Myocyte (in vitro differentiated cells): ENCODE data around the gene AIMP1. TPM values are rescaled to one million over a fixed set of nuclear protein-coding genes. Genes with fewer than 3 reads are reported as not detected.

Source experiments
- DNase-seq: peaks from one replicate; pipeline ENCODE4 v3.0.0-alpha.2; 2012; ENCODE audit warnings: low read depth
- polyA plus RNA-seq: library from polyadenylated mRNA; unstranded; fragments of >200 nt; gene quantifications from one replicate; pipeline ENCODE4 v1.2.1, GENCODE V29; 2012; ENCODE audit warnings: missing spikeins
- total RNA-seq: library from RNA; depleted of rRNA; stranded (reverse); fragments of >200 nt; gene quantifications from 2 replicates; pipeline ENCODE4 v1.2.3, GENCODE V29; 2014

The AIMP1 gene
- 32.5 and 43.9 TPM in 2 replicates for total RNA-seq
- 27.4 TPM for polyA plus RNA-seq

DNA sequence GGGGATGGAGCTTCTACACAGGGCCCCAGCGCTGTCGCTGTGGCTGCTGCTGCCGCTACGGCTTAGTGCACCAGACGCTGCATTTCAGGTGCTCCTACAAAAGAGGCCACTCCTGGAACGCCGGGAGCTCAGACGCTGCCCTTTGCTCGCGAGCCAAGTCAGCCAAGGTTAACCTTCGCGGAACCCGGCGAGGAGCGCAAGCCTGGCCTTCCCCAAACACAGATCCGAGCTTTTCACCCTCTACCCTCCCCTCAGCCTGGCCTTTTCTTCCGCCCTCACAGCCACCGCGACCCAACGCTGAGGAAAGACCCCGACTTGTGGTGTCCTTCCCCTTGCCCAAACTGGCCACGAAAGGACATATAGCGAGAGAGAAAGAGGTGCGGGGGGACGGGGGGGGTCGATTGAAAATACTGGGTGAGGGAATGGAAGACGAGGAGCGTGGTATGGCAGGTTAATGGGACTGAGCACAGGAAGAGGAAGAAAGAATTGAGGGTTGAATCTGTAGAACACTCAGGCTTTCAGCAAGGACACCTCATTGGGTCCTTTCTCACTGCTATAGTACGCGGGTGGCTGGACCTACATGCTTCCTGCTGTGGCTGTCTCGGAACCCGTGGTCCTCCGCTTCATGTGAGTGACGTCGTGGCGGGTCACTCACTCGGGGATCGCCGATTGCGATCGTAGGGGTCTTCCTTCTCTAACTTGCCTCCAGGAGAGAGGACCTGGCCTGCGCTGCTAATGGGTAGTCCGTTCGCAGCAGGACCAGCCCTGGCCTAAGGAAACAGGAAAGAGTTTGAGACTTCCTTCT is at the start of gene AIMP1, which contains the start of gene TBCK:
Gene AIMP1 (plus strand): TSS at position 583 of the 805 bp plus-strand sequence. CDS start 8,460 bp downstream, outside the sequence.
Gene TBCK (minus strand): TSS at position 242 of the 805 bp plus-strand sequence. CDS start 7,249 bp downstream, outside the sequence.
- peak; percentile 94 for DNase-seq

DNA sequence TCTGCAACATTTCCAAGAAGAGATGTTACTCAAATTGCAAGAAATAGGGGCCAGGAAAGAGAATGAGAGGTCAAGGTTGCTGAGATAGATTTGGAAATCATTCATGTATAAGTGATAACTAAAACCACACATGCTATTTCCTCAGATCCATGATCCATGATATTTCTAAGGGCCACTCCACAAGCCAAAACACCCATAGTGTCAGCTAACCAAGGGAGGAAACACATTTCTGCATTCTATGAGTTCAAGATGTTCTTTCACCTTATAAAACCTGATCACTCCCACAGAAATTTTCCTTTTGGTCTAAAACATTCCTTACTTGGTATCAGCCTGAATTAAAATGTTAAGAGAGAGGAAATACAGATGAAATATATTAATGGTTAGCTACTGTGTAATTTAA is 47.6 kb upstream of the AIMP1 start:
- no peak for DNase-seq

DNA sequence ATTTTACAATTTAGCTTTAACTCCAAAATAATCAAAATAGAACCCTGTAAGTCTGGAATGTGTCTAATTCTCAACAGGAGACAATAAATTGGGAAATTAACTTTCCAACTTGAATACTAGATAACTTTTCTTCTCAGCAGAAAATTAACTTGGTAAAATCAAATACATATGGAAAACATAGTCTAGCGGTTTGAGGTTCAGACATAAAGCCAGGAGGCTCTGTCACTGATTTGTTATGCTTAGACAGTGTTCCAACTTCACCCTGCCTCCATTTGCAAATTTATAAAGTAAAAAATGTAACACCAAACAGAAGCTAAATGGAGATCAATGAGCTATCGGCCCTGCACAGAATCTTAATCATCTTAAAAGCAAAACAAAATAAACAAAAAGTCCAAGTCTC is 46.6 kb upstream of the AIMP1 start:
- DNase-seq: no peak

DNA sequence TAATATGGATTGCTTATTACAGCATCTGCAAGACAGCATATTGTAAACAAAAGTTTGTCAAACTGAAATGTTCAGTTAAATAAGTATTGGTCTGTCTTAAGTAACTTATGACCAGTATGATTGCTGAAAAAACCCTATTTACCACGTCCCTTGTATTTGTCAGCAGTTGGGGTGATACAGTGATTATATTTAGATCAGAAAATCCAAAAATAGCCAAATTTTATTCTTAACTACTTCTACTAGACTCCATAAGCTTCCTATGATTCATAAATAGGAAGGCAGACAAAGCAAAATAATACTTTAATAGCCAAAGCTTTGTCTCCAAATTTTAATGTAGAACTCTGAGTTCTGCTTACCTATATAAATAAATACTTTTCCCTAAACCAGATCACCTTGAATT is 45.6 kb upstream of the AIMP1 start:
- peak; percentile 18 for DNase-seq

DNA sequence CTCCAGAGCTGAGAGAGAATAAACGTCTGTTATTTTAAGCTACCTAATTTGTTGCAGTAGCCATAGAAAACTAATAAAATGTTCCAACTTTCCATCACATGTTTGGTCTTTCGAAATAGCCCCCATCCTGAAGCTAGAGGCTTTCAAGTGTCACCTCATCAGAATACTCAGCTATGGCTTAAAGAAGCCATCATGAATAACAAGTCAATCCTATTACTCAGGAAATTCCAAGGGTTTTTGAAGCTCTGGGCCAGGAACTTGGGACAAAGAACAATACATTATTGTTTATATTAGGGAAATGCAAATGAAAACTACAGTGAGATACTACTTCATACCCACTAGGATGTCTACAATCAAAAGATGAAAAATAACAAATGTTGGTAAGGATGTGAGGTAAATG is 42.5 kb upstream of the AIMP1 start:
- DNase-seq: no peak

DNA sequence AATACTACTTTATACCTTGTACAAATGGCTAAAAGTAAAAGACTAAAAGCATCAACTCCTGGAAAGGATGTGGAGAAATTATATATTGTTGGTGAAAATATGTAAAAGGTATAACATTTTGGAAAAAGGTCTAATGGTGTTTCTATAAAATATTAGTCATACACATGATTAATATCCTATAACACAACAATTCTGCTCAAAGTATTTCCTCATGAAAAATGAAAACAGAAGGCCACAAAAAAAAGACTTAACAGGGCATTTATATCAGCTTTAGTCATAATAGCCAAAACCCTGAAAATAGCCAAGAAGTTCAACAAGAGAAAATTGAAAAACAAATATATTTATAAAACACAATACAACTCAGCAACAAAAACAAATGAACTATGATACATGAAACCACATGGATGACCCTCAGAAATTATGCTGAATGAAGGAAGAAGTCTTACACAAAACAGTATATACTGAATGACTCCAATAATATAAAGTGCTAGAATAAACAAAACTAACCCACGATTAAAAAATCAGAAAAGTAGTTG is 39.1 kb upstream of the AIMP1 start:
- no peak for DNase-seq

DNA sequence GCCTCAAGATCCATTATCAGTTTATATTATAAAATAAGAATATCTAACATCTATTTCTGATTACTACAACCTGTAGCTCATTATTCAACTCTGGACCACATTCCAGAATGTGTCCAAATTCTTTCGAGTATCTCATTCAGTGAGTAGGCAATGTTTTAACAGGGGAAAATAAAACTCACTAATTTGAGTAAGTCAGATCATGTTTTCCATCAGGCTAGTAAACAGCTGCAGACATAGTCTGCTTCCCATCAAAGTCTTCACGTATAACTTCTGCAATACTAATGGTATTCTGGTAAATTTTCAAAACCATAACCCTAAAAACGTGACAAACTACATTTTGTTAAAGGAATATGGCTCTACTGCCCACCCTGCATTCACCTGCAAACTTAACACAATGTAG is 32.1 kb upstream of the AIMP1 start:
- DNase-seq: no peak

DNA sequence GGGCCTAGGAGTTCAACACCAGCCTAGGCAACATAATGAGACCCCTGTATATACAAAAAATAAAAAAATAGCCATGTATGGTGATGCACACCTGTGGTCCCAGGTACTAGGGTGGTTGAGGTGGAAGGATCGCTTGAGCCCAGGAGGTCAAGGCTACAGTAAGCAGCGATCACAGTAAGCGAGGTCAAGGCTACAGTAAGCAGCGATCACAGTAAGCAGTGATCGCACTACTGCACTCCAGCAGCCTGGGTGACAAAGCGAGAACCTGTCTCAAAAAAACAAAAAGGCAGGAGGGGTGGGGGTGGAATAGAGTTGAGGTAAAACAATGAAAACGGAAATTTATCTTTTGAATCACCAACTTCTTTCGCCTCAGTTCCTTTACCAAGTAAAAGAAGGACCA is 29.7 kb upstream of the AIMP1 start:
- no peak for DNase-seq

DNA sequence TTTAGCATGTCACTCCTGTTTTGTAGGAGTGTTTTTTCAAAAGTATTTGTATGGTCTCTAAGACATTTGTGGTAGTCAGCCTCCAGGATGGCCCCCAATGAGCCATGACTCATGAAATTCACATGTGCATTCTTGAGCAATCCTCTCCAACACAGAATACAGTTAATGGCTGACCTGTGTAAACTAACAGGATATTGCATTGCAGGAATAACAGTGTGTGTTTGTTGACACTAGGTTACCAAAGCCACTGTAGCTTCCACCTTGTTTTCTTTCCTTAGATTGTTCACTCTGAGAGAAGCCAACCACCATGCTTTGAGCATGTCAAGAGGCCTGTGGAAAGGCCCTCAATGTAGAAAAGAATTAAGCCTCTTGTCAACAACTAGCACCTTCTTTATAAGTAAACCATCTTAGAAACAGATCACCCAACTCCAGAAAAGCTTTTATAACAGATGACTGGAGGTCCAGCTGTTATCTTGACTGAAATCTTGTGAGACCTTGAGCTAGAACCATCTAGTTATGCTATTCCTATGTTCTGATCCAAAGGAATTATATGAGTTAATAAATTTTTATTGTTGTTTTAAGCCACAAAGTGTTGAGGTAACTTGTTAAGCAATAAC is 28.9 kb upstream of the AIMP1 start:
- peak; percentile 41 for DNase-seq

DNA sequence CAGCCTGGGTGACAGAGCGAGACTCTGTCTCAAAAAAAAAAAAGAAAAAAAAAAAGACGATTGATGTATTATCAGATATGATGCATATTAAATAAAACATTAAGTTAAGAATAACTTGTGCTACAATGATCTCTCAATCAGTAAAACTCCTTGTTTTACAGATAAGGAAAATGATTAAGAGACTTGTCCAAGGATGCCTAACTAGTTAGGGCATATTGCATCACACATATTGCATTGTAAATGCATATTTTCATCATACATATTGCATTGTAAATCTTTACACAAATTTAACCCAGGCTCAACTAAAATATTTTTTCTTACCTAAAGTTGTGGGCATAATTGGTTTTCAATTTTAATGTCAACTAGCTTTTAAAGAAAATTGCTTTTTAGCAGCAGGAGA is 26.6 kb upstream of the AIMP1 start:
- DNase-seq: no peak

DNA sequence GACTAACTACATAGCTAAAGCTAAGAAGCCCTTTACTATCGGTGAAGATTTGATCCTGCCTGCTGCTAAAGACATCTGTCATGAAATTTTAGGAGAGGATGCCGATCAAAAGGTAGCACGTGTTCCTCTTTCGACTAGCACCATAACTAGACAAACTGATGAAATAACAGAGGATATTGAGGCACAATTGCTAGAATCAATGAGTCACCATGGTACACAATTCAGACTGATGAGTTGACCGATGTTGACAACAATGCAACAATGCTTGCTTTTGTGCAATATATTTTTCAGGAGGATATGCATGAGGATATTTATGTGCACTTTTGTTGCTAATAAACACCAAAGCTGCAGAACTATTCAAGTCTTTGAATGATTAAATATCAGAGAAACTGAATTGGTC is 24.7 kb upstream of the AIMP1 start:
- no peak for DNase-seq

DNA sequence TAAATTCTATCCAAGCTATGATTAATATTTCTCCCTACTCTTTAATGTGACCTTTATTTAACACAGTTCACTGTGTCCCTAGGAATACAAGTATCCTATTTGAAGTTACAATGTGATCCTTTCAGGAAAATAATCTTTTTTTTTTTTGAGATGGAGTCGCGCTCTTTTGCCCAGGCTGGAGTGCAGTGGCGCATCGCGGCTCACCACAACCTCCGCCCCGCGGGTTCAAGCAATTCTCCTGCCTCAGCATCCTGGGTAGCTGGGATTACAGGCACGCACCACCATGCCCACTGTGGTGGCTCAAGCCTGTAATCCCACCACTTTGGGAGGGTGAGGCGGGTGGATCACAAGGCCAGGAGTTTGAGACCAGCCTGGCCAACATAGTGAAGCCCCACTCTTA is 22.3 kb upstream of the AIMP1 start:
- no peak for DNase-seq

DNA sequence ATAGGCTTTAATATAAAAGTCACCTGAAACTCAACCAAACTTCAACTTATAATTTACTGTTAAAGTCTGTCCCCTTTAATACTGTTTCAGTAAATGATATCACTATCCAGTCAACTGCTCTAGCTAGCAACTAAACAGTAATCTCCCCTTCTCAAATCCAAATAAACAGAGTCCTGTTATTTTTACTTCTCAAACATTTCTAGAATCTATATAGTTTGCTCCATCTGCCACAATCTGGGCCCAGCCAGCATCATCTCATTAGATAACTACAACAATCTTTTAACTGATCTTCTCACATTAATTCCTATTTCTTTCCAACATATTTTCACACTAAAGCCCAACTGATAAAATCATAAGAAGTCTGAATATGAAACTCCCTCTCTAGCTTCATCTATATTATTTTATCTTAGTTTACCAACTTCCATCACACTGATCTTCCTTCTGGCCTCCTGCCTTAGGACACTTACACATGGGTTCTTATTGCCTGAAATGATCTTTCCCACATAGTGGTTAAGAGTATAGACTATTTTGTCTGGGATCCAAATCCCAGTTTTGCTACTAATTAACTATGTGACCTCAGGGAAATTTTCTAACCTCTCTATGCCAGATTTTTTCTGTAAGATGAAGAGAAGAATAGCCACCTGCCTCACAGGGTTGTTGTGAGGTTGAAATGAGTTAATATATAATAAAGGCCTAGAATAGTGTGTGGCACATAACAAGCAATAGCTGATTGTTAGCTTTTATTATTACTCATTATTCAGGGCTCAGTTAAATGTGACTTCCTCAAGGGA is 18.9 kb upstream of the AIMP1 start:
- no peak for DNase-seq

DNA sequence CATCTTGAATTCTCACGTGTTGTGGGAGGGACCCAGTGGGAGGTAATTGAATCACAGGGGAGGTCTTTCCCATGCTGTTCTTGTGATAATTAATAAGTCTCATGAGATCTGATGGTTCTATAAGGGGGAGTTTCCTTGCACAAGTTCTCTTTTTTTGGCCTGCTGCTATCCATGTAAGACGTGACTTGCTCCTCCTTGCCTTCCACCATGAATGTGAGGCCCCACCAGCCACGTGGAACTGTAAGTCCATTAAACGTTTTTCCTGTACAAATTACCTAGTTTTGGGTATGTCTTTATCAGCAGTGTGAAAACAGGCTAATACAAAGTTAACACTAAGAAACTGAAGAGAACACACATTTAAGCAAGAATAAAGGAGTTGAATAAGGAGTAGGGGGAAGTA is 16.4 kb upstream of the AIMP1 start:
- DNase-seq: no peak

DNA sequence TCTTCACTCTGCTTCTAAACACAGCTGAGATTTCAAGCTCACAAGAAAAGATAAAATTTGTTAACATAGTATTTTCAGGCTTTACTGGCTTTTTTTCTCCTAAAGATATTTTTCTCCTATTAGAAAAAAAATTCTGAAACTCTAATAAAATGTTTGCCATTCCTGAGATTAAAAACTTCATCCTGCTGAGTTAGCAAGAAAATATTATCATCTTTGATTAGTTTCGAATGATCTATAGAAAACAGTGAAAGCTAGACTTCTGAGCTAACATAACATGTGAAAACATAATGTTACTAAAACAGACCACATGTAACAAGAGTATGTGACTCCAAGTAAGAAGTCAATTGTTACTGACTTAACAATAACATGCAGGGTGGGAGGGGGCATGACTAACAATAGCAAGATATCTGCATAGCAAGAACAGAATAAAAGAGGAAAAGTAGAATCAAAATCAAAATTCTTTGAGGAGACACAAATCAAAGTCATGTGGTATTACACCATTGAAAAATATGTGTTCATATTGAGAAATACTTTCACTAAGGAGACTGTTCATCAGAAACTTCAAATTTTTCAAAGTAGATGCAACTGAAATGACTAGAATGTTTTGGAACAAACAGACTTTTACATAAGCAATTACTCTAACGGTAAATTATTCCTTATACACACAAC is 14.8 kb upstream of the AIMP1 start:
- no peak for DNase-seq

DNA sequence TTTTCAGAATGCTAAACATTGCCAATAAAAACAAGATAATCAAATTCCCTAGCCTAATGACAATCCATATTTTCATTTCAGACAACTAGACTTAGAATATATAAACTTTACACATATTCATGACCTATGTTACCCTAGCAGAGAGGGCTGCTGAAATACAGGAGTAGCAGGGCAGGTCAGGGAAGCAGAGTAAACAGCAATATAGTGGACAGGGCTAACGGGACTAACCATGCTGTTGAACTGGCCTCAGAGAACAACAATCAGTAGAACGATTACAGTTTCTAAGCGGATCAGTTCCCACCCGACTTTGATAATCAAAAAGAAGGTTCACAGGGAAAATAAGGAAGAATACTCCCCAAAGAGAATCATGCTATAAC is 14.3 kb upstream of the AIMP1 start:
- no peak for DNase-seq

DNA sequence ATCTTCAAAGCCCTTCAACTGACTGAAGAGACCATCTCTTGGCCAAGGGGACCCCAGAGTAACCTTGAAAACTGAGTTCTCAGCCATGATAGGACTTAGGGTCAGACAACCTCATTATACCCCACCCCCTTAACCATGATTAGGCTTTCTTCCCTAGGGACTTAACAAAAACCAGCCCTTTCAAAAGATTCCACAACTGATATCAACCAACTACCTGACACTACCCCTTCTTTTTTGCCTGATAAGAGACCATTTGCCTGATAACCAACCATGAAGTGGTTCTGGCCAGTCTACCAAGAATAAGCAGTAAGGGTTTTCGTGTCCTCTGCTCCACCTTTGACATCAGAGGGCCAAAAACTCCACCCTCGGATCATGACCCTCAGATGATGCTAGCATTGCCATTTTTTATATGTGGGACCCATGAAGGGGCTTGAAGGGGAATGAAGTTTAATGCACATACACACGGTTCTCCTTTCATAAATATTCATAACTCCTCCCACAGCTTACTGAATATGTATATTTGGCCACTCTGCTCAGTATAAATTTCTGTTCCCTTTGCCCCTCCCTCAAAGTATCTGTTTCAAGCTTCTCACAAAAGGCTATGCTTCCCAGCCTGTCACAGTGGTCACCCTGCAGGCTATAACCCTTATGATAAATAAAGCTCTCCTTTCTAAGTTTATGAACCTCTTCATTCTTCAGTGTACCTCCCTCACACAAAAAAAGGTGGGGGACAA is 12.6 kb upstream of the AIMP1 start:
- DNase-seq: no peak

DNA sequence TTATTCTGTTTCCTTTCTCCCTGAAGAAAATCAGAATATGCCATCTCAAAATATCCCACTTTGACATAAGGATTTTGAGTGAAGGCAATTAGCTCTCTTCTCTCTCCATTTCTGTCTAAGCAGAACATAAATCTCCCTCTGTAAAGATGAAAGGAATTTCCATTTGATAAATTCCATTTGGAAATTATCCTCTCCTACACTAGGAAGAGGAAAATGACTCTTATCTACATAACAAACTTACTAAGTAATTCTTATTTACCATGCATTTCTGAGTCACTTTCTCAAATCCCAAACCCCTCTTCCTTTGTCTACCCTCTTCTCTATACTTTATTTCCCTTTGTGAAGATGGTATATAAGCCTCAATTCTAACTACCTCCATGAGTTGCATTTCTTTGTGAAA is 11.7 kb upstream of the AIMP1 start:
- no peak for DNase-seq

DNA sequence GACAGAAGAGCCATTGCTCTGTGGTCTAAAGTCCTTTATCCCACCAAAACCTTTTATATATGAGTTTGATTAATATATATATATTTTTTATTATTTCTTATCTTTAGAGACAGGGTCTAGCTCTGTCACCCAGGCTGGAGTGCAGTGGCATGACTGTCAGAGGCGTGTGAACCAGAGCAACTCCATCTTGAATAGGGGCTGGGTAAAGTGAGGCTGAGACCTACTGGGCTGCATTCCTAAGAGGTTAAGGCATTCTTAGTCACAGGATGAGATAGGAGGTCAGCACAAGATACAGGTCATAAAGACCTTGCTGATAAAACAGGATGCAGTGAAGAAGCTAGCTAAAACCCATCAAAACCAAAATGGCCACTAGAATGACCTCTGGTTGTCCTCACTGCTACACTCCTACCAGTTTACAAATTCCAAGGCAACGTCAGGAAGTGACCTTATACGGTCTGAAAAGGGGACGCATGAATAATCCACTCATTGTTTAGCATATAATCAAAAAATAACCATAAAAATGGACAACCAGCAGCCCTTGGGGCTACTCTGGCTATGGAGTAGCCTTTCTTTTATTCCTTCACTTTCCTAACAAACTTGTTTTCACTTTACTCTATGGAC is 10.8 kb upstream of the AIMP1 start:
- DNase-seq: no peak

DNA sequence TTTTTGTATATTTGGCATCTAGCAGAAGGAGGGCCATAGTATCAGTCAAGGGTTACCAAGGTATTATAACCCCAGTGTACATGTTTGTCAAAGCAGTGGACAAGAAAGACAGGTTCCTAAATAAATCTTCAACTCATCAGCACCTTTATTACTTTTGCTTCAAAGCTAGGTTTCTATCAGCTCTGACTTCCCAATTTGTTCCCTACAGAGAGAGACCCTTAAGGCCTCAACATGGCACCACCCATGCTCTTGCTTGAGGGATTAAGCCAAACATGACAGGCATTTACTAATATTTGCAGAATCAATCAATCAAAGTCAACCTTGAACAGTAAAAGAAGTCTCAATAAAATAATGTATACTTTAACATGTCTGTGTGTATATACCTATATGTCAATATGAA is 9.8 kb upstream of the AIMP1 start:
- no peak for DNase-seq
